Measurements from ENCODE around the gene SLC35A1. TPM values are rescaled to one million over a fixed set of nuclear protein-coding genes. Genes with fewer than 3 reads are reported as not detected.
"Not testable (repeated sequence)": the region's sequence is repeated elsewhere in the genome, so short reads cannot be mapped to it uniquely, and the experiment has no call there.

Gene SLC35A1
- total and polyA plus RNA-seq, 4 experiments from 2014 or later: 20.4 to 33.2 (median 28.7) TPM

DNA sequence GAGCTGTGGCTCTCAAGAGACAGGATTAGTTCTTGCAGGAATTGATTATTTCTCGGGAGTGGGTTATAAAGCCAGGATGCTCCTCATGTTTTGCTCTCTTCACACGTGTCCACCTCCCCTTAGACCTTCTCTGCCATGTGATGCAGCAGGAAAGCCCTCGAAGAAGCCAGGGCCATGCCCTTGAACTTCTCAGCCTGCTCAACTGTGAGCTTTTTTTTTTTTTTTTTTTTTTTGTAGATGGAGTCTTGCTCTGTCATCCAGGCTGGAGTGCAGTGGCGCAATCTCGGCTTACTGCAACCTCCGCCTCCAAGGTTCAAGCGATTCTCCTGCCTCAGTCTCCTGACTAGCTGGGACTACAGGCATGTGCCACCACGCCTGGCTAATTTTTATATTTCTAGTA is 16.6 kb downstream of the SLC35A1 start:
- H3K4me1 ChIP-seq (ENCODE audit: insufficient read depth, low read length); H3K9me3 ChIP-seq (ENCODE audit: control insufficient read depth in 1 of 2, low read length in 2 of 2); H3K4me3 Mint-ChIP-seq; H3K36me3 ChIP-seq (ENCODE audit: insufficient read depth, low read length); H3K27me3 Mint-ChIP-seq; intact Hi-C loops (cut with micrococcal nuclease); H3K4me1 Mint-ChIP-seq; H3K9me3 Mint-ChIP-seq; H3K27me3 ChIP-seq (ENCODE audit: insufficient read depth, low read length); H3K4me3 ChIP-seq (ENCODE audit: low read length in 2 of 2); DNase-seq; H3K27ac ChIP-seq (ENCODE audit: low read depth, low read length): not testable (repeated sequence)
- CTCF ChIA-PET (ENCODE audit: partially characterized antibody): interaction anchor here (0.7 to 1.6 kb wide), 3 partner anchors 14 to 379 kb away, joined by 3 read pairs; no protein-coding TSS in a partner anchor
- POLR2A ChIA-PET (ENCODE audit: partially characterized antibody): interaction anchor here (0.6 to 0.7 kb wide), 3 partner anchors 108 to 1382 kb away, joined by 3 to 5 read pairs (median 3); no protein-coding TSS in a partner anchor
- Mint-ChIP-seq H3K27ac (peak overlapping the region in 1 of 7 donors; percentile 23), H3K36me3 (peaks cover 18 to 21% of the 10 kb centered on the region in 2 donors)

DNA sequence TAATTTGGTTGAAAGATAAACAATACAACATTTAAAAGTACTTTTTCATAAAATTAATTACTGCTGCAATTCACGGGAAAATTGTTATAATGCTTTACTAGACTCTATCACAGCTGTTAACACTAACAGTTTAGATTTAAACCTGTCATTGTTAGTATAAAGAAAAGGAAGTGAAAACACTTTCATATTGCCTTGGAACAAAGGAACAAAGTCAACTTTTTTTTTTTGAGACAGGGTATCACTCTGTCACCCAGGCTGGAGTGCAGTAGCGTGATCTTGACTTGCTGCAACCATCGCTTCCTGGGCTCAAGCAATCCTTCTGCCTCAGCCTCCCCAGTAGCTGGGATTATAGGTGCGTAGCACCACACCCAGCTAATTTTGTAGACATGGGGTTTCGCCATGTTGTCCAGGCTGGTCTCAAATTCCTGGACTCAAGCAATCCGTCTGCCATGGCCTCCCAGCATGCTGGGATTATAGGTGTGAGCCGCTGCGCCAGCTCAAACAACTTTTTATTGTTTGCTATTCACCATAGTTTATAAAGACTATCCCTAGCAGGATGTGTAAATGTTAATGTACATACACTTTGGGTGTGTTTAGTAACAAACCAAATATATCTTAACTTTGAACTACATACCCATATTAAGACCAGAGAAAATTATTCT is 22.1 kb downstream of the SLC35A1 start:
- no peak for DNase-seq
- Histone ChIP-seq H3K4me3 (ENCODE audit: low read length in 2 of 2) (no peak overlapping the region), H3K27me3 (ENCODE audit: insufficient read depth, low read length) (no peaks in the 10 kb centered on the region), H3K9me3 (ENCODE audit: control insufficient read depth in 1 of 2, low read length in 2 of 2) (no peaks in the 10 kb centered on the region), H3K27ac (ENCODE audit: low read depth, low read length) (no peak overlapping the region), H3K4me1 (ENCODE audit: insufficient read depth, low read length) (no peaks in the 10 kb centered on the region), H3K36me3 (ENCODE audit: insufficient read depth, low read length) (no peaks in the 10 kb centered on the region)
- no peaks in the 10 kb centered on the region for H3K27me3 Mint-ChIP-seq
- intact Hi-C loops (cut with micrococcal nuclease): no loop called here
- H3K27ac Mint-ChIP-seq: no peak overlapping the region
- ChIA-PET CTCF (ENCODE audit: partially characterized antibody) (interaction anchor here (1.0 to 2.2 kb wide), 3 partner anchors 9 to 15 kb away, joined by 3 to 6 read pairs (median 3); no protein-coding TSS in a partner anchor), POLR2A (ENCODE audit: partially characterized antibody) (interaction anchor here (1.0 kb wide), 1 partner anchor 13 kb away, joined by 3 read pairs; no protein-coding TSS in a partner anchor)
- no peak overlapping the region for H3K4me3 Mint-ChIP-seq
- H3K9me3 Mint-ChIP-seq: no peaks in the 10 kb centered on the region
- peaks cover 0 to 8% (median 5%) of the 10 kb centered on the region in 4 donors for H3K4me1 Mint-ChIP-seq
- peaks cover 19 to 21% of the 10 kb centered on the region in 2 donors for H3K36me3 Mint-ChIP-seq

DNA sequence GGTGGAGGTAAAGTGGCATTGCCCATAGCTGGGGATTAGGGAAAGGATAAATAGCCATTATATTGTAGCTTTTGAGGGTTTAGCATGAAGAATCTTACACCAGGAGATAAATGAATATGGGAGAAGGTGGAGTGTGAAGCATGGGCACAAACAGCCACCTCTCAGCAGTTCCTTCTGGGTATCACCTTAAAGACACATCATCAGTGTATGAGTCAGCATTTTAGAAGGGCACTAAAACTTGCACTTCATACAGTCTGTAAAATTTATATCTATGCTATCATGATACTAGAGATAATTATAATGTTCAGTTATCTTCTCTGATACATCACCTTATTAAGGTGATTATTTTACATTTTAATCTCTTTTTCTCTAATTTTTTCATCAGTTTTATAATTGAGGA is 25.3 kb downstream of the SLC35A1 start:
- intact Hi-C loops (cut with micrococcal nuclease): no loop called here

DNA sequence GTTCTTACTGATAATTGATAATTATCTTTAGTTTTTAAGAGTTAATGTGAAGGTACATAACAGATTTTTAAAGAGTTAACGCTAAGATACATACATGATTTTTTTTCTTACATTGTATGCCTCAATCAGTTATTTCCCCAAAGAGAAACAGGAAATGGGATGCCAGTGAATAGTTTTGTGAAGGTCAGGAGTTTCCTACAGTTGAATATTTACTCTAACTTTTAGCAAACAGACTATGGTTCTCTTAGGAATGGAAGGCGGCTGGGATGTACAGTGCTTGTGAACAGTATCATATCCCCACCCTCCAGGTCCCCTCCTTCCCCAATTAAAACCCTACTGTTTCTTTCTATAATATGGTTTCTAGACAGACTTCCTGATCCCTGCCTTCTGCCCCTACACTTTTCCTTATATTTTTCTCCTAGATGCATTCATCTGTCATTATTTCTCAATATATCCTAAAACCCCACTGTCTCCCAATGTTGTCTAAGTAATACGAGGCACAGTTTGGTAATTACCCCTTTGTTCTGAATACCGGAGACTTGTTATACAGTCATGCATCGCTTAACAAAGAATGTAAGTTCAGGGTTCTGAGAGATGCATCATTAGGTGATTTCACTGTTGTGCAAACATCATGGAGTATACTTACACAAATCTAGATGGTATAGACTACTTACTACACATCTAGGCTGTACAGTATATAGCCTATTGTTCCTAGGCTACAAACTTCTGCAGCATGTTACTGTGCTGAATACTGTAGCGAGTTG is 29.2 kb downstream of the SLC35A1 start:
- ChIA-PET POLR2A (ENCODE audit: partially characterized antibody) (no interaction called here), CTCF (ENCODE audit: partially characterized antibody) (no interaction called here)
- Mint-ChIP-seq H3K27me3 (no peaks in the 10 kb centered on the region), H3K4me1 (peaks cover 0 to 12% (median 6%) of the 10 kb centered on the region in 4 donors), H3K9me3 (no peaks in the 10 kb centered on the region), H3K36me3 (peaks cover 29 to 38% of the 10 kb centered on the region in 2 donors), H3K4me3 (no peak overlapping the region), H3K27ac (peak overlapping the region in 3 of 7 donors; percentile 2 to 43 (median 12))
- no peak for DNase-seq
- H3K9me3 ChIP-seq (ENCODE audit: control insufficient read depth in 1 of 2, low read length in 2 of 2): no peaks in the 10 kb centered on the region
- intact Hi-C loops (cut with micrococcal nuclease): no loop called here
- H3K4me3 ChIP-seq (ENCODE audit: low read length in 2 of 2): no peak overlapping the region
- no peaks in the 10 kb centered on the region for H3K4me1 ChIP-seq (ENCODE audit: insufficient read depth, low read length)
- H3K27ac ChIP-seq (ENCODE audit: low read depth, low read length): no peak overlapping the region
- peaks cover 4% of the 10 kb centered on the region for H3K36me3 ChIP-seq (ENCODE audit: insufficient read depth, low read length)
- H3K27me3 ChIP-seq (ENCODE audit: insufficient read depth, low read length): no peaks in the 10 kb centered on the region

More for the DNA sequence above, 25.3 kb downstream of the SLC35A1 start:
- DNase-seq: no peak
- Mint-ChIP-seq H3K36me3 (peaks cover 24 to 29% of the 10 kb centered on the region in 2 donors), H3K27ac (peak overlapping the region in 2 of 7 donors; percentile 17 to 48), H3K4me1 (peaks cover 0 to 8% (median 4%) of the 10 kb centered on the region in 4 donors), H3K9me3 (no peaks in the 10 kb centered on the region), H3K27me3 (no peaks in the 10 kb centered on the region), H3K4me3 (no peak overlapping the region)
- H3K36me3 ChIP-seq (ENCODE audit: insufficient read depth, low read length): peaks cover 4% of the 10 kb centered on the region
- H3K27ac ChIP-seq (ENCODE audit: low read depth, low read length): no peak overlapping the region
- ChIA-PET POLR2A (ENCODE audit: partially characterized antibody) (no interaction called here), CTCF (ENCODE audit: partially characterized antibody) (interaction anchor here (0.7 kb wide), 1 partner anchor 221 kb away, joined by 3 read pairs; no protein-coding TSS in a partner anchor)
- no peaks in the 10 kb centered on the region for H3K27me3 ChIP-seq (ENCODE audit: insufficient read depth, low read length)
- no peak overlapping the region for H3K4me3 ChIP-seq (ENCODE audit: low read length in 2 of 2)
- H3K4me1 ChIP-seq (ENCODE audit: insufficient read depth, low read length): no peaks in the 10 kb centered on the region
- H3K9me3 ChIP-seq (ENCODE audit: control insufficient read depth in 1 of 2, low read length in 2 of 2): no peaks in the 10 kb centered on the region

DNA sequence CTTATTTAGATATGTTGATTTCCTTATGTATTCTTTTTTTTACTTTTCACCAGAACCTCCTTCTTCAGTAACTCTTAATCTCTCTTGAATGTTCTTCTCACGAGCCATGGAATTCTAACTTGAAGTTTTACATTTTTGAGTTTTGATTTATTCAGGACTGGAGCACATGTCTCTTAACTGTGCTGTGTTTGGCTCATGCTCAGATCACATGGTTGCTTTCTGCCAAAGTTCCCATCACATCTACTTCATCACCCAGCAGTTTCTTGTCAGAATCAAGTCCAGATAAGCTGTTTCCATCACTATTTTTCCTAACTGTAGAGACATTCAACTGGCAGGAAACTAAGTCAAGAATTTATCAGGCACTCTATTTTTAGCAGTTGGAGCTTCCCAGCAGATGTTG is 31.7 kb downstream of the SLC35A1 start:
- H3K36me3 ChIP-seq (ENCODE audit: insufficient read depth, low read length): peaks cover 12% of the 10 kb centered on the region
- CTCF ChIA-PET (ENCODE audit: partially characterized antibody): interaction anchor here (1.1 to 1.3 kb wide), 2 partner anchors 15 to 20 kb away, joined by 3 to 4 read pairs; no protein-coding TSS in a partner anchor

DNA sequence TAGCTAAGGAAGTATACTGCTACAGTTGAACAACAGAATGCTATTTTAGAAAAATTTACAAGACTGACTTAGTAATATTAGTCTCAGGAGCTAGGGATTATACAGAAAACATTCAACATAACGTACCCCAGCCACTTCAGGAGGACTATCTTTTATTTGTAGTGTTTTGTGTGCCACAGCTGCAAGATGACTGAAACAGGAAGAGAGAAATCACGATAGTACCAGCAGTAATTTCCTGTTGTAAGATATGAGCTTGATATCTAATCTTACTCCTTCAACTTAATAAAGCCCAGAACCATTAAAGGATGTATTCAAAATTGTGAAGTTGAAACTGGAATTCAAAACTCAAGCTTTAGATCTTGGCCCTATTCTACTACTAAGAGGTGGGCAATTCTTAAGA is 42.1 kb downstream of the SLC35A1 start:
- Mint-ChIP-seq H3K27ac (peak overlapping the region in 6 of 7 donors; percentile 36 to 79 (median 65)), H3K27me3 (no peaks in the 10 kb centered on the region), H3K9me3 (no peaks in the 10 kb centered on the region), H3K4me3 (peak overlapping the region in 2 of 8 donors; percentile 14 to 44), H3K36me3 (peaks cover 48 to 82% of the 10 kb centered on the region in 2 donors), H3K4me1 (peaks cover 7 to 13% (median 9%) of the 10 kb centered on the region in 4 donors)
- POLR2A ChIA-PET (ENCODE audit: partially characterized antibody): interaction anchor here (1.0 kb wide), 1 partner anchor 187 kb away, joined by 3 read pairs; the partner anchor contains the start of gene AKIRIN2
- intact Hi-C loops (cut with micrococcal nuclease): no loop called here
- H3K4me3 ChIP-seq (ENCODE audit: low read length in 2 of 2): no peak overlapping the region
- no peaks in the 10 kb centered on the region for H3K9me3 ChIP-seq (ENCODE audit: control insufficient read depth in 1 of 2, low read length in 2 of 2)
- no peak overlapping the region for H3K27ac ChIP-seq (ENCODE audit: low read depth, low read length)
- no peaks in the 10 kb centered on the region for H3K27me3 ChIP-seq (ENCODE audit: insufficient read depth, low read length)
- peaks cover 36% of the 10 kb centered on the region for H3K36me3 ChIP-seq (ENCODE audit: insufficient read depth, low read length)
- peaks cover 7% of the 10 kb centered on the region for H3K4me1 ChIP-seq (ENCODE audit: insufficient read depth, low read length)
- DNase-seq: no peak
- CTCF ChIA-PET (ENCODE audit: partially characterized antibody): interaction anchor here (0.6 kb wide), 1 partner anchor 21 kb away, joined by 3 read pairs; no protein-coding TSS in a partner anchor

More for the DNA sequence above, 31.7 kb downstream of the SLC35A1 start:
- Mint-ChIP-seq H3K36me3 (peaks cover 29 to 51% of the 10 kb centered on the region in 2 donors), H3K4me1 (peaks cover 0 to 7% (median 3%) of the 10 kb centered on the region in 4 donors), H3K27ac (peak overlapping the region in 3 of 7 donors; percentile 4 to 77 (median 19)), H3K27me3 (no peaks in the 10 kb centered on the region), H3K4me3 (no peak overlapping the region), H3K9me3 (no peaks in the 10 kb centered on the region)
- no peaks in the 10 kb centered on the region for H3K9me3 ChIP-seq (ENCODE audit: control insufficient read depth in 1 of 2, low read length in 2 of 2)
- intact Hi-C loops (cut with micrococcal nuclease): no loop called here
- H3K27ac ChIP-seq (ENCODE audit: low read depth, low read length): no peak overlapping the region
- POLR2A ChIA-PET (ENCODE audit: partially characterized antibody): interaction anchor here (1.0 kb wide), 1 partner anchor 69 kb away, joined by 3 read pairs; no protein-coding TSS in a partner anchor
- DNase-seq: no peak
- no peaks in the 10 kb centered on the region for H3K27me3 ChIP-seq (ENCODE audit: insufficient read depth, low read length)
- no peak overlapping the region for H3K4me3 ChIP-seq (ENCODE audit: low read length in 2 of 2)
- H3K4me1 ChIP-seq (ENCODE audit: insufficient read depth, low read length): no peaks in the 10 kb centered on the region

DNA sequence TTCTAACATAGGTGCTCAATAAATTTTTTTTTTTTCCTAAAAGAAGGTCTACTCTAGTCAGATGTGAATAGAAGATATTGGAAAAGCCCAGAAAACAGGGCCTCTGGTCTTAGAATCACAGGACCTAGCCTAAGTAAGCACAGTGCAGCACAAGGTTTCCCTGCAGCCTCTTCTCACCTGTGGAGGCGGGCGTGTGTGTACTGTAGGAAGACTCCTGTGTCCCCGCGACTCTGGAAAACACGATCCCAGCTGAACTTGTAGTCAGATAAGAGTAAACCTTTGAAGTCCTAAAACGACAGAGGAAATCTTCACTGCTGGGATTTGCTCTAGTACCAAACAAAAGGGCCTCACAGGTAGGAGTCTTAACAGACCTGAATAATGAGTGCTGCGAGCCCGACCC is 45.7 kb downstream of the SLC35A1 start:
- H3K27ac ChIP-seq (ENCODE audit: low read depth, low read length): no peak overlapping the region
- CTCF ChIA-PET (ENCODE audit: partially characterized antibody): no interaction called here
- Mint-ChIP-seq H3K27ac (peak overlapping the region in 1 of 7 donors; percentile 22), H3K9me3 (no peaks in the 10 kb centered on the region), H3K27me3 (no peaks in the 10 kb centered on the region), H3K4me1 (peaks cover 7 to 13% (median 9%) of the 10 kb centered on the region in 4 donors), H3K36me3 (peaks cover 33 to 78% of the 10 kb centered on the region in 2 donors), H3K4me3 (no peak overlapping the region)
- peaks cover 7% of the 10 kb centered on the region for H3K4me1 ChIP-seq (ENCODE audit: insufficient read depth, low read length)
- no peak overlapping the region for H3K4me3 ChIP-seq (ENCODE audit: low read length in 2 of 2)
- H3K9me3 ChIP-seq (ENCODE audit: control insufficient read depth in 1 of 2, low read length in 2 of 2): no peaks in the 10 kb centered on the region
- no peaks in the 10 kb centered on the region for H3K27me3 ChIP-seq (ENCODE audit: insufficient read depth, low read length)
- H3K36me3 ChIP-seq (ENCODE audit: insufficient read depth, low read length): peaks cover 37% of the 10 kb centered on the region
- POLR2A ChIA-PET (ENCODE audit: partially characterized antibody): no interaction called here
- DNase-seq: no peak
- intact Hi-C loops (cut with micrococcal nuclease): no loop called here
